Left ventricle myocardium inferior (tissue), 1 donor: ENCODE data around the gene HRH4. TPM values are rescaled to one million over a fixed set of nuclear protein-coding genes. Genes with fewer than 3 reads are reported as not detected.

Experiments used
- DNase-seq: peaks from one replicate; pipeline ENCODE4 v3.0.0-alpha.2; 2020
- H3K27ac ChIP-seq: fragments of 200-600 bp; replicated peaks from 2 replicates; pipeline ENCODE4 v1.8.0; 2021
- H3K27me3 ChIP-seq: fragments of 200-600 bp; 2 replicates; pipeline ENCODE4 v1.8.0; 2021; ENCODE audit warnings: low read depth
- H3K36me3 ChIP-seq: fragments of 200-600 bp; 2 replicates; pipeline ENCODE4 v1.8.0; 2021
- H3K4me1 ChIP-seq: fragments of 200-600 bp; 2 replicates; pipeline ENCODE4 v1.8.0; 2021
- H3K4me3 ChIP-seq: fragments of 200-600 bp; 2 replicates; pipeline ENCODE4 v1.8.0; 2021; ENCODE audit warnings: mild to moderate bottlenecking, moderate library complexity
- H3K9me3 ChIP-seq: fragments of 200-600 bp; replicated peaks from 2 replicates; pipeline ENCODE4 v1.8.0; 2021
- CTCF ChIP-seq: fragments of 200-600 bp; IDR thresholded peaks from 2 replicates; pipeline ENCODE4 v1.8.0; 2021; ENCODE audit warnings: antibody characterized with exemption, mild to moderate bottlenecking, borderline replicate concordance
- intact Hi-C: fragments of 100-400 bp; cut with micrococcal nuclease; formaldehyde crosslinking; loops from one replicate; pipeline ENCODE4 v1.11.0; 2022
- total RNA-seq: library from RNA; stranded (reverse); fragmentation: NEBNext Ultra II Directional; extraction: Animal tissue kit (Norgen Biotek cat#: 25700); gene quantifications from one replicate; pipeline ENCODE4 v1.2.1, GENCODE V29; 2021
- donor health status: DM: no; HTN: yes; CAD: no; lungs with severe emphysema.

The HRH4 gene
- total RNA-seq, 1 donor from 2014 or later, result 0.33 TPM

- Histone ChIP-seq H3K9me3 (no peaks in the 10 kb centered on the region), H3K27me3 (peaks cover 15% of the 10 kb centered on the region), H3K4me3 (no peak overlapping the region), H3K4me1 (peaks cover 23% of the 10 kb centered on the region), H3K27ac (no peak overlapping the region), H3K36me3 (peaks cover 22% of the 10 kb centered on the region)
- DNase-seq, result no peak
- intact Hi-C loops, result no loop called here
- no peak for TF ChIP-seq CTCF
Measured at GRCh38 chr18:24429188-24429587, 31.2 kb upstream of the HRH4 start.

GRCh38 chr18:24432618-24433017 is 27.8 kb upstream of the HRH4 start:
- Histone ChIP-seq H3K9me3 (no peaks in the 10 kb centered on the region), H3K4me3 (no peak overlapping the region), H3K36me3 (peaks cover 26% of the 10 kb centered on the region), H3K27ac (no peak overlapping the region), H3K27me3 (no peaks in the 10 kb centered on the region), H3K4me1 (peaks cover 6% of the 10 kb centered on the region)
- DNase-seq, result no peak
- intact Hi-C loops, result no loop called here
- no peak for TF ChIP-seq CTCF

GRCh38 chr18:24436939-24437338 is 23.5 kb upstream of the HRH4 start:
- H3K4me1 ChIP-seq, result no peaks in the 10 kb centered on the region
- H3K27me3 ChIP-seq, result no peaks in the 10 kb centered on the region
- H3K9me3 ChIP-seq, result no peaks in the 10 kb centered on the region
- H3K4me3 ChIP-seq, result no peak overlapping the region
- peaks cover 47% of the 10 kb centered on the region for H3K36me3 ChIP-seq
- H3K27ac ChIP-seq, result no peak overlapping the region
- no peak for TF ChIP-seq CTCF
- intact Hi-C loops, result no loop called here
- no peak for DNase-seq

GRCh38 chr18:24443870-24444269 is 16.6 kb upstream of the HRH4 start:
- Histone ChIP-seq H3K27ac (no peak overlapping the region), H3K9me3 (no peaks in the 10 kb centered on the region), H3K27me3 (no peaks in the 10 kb centered on the region), H3K4me3 (no peak overlapping the region), H3K4me1 (peaks cover 8% of the 10 kb centered on the region), H3K36me3 (peaks cover 91% of the 10 kb centered on the region)
- no peak for DNase-seq
- intact Hi-C loops, result no loop called here
- TF ChIP-seq CTCF, result no peak

- Histone ChIP-seq H3K4me3 (no peak overlapping the region), H3K27ac (no peak overlapping the region), H3K27me3 (no peaks in the 10 kb centered on the region), H3K9me3 (no peaks in the 10 kb centered on the region), H3K4me1 (peaks cover 8% of the 10 kb centered on the region), H3K36me3 (peaks cover 88% of the 10 kb centered on the region)
- no peak for TF ChIP-seq CTCF
- no peak for DNase-seq
- intact Hi-C loops, result no loop called here
Measured at GRCh38 chr18:24446453-24446852, 14.0 kb upstream of the HRH4 start.
